Panc1 (cell line): Measurements from ENCODE around the gene DENND1B.

ENCODE experiments used
- CTCF ChIP-seq: fragments of 450-650 bp; IDR thresholded peaks from 2 replicates; pipeline ENCODE4 v1.5.1; 2017; ENCODE audit warnings: mild to moderate bottlenecking
- POLR2AphosphoS5 ChIP-seq: IDR thresholded peaks from 2 replicates; pipeline ENCODE4 v1.6.1; 2012; ENCODE audit warnings: mild to moderate bottlenecking, low read depth, low read length, moderate library complexity
- SIN3A ChIP-seq: IDR thresholded peaks from 2 replicates; pipeline ENCODE4 v1.6.1; 2012; ENCODE audit warnings: low read depth, mild to moderate bottlenecking, low read length, moderate library complexity, borderline replicate concordance; ENCODE audit not compliant: insufficient read depth
- TCF7L2 ChIP-seq: IDR thresholded peaks from 2 replicates; pipeline ENCODE4 v1.6.1; 2011; ENCODE audit warnings: mild to moderate bottlenecking, low read depth, low read length, inconsistent platforms
- TF ChIP-seq, protein P1 (sequence below), 2 experiments: IDR thresholded peaks; 2 replicates each; pipeline ENCODE4 v1.6.1; 2011 to 2012; ENCODE audit warnings: low read depth in 2 of 2, control low read depth in 1 of 2, low read length in 1 of 2, mild to moderate bottlenecking in 1 of 2, moderate library complexity in 1 of 2; ENCODE audit not compliant: insufficient read depth in 1 of 2

DNA sequence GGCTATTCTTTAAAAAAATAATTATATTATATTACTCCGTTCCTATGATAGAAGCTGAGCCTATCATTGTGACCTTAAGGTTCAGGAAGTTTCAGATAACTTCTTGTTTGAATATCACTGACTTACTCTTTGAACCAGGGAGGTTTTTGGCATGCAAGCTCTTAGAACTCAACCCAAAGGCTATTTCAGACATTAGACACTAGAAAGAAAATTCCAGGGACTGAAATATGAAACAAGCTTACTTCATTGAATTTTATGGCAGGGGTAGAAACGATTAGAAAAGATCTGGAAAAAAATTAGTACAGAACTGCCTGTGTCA, 159.6 kb downstream of the DENND1B start:
- no peak for TF ChIP-seq CTCF
- no peak for TF ChIP-seq TCF7L2
- no peak for TF ChIP-seq SIN3A
- TF ChIP-seq, protein P1, sequence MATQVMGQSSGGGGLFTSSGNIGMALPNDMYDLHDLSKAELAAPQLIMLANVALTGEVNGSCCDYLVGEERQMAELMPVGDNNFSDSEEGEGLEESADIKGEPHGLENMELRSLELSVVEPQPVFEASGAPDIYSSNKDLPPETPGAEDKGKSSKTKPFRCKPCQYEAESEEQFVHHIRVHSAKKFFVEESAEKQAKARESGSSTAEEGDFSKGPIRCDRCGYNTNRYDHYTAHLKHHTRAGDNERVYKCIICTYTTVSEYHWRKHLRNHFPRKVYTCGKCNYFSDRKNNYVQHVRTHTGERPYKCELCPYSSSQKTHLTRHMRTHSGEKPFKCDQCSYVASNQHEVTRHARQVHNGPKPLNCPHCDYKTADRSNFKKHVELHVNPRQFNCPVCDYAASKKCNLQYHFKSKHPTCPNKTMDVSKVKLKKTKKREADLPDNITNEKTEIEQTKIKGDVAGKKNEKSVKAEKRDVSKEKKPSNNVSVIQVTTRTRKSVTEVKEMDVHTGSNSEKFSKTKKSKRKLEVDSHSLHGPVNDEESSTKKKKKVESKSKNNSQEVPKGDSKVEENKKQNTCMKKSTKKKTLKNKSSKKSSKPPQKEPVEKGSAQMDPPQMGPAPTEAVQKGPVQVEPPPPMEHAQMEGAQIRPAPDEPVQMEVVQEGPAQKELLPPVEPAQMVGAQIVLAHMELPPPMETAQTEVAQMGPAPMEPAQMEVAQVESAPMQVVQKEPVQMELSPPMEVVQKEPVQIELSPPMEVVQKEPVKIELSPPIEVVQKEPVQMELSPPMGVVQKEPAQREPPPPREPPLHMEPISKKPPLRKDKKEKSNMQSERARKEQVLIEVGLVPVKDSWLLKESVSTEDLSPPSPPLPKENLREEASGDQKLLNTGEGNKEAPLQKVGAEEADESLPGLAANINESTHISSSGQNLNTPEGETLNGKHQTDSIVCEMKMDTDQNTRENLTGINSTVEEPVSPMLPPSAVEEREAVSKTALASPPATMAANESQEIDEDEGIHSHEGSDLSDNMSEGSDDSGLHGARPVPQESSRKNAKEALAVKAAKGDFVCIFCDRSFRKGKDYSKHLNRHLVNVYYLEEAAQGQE (IDR thresholded peaks at IDR 0.05; ENCODE audit: insufficient read depth in 1 of 2, low read depth in 2 of 2, low read length in 1 of 2): no peak
- TF ChIP-seq POLR2AphosphoS5: no peak
